ENCODE data around the gene PRIMA1.
"Not testable (repeated sequence)": the region's sequence is repeated elsewhere in the genome, so short reads cannot be mapped to it uniquely, and the experiment has no call there.

The PRIMA1 gene

GRCh38 chr14:93788293-93788542, at the start of gene PRIMA1:
Gene PRIMA1 (minus strand): TSS chr14:93788485. CDS start chr14:93787718, 767 bp downstream.
- Mint-ChIP-seq H3K27ac (no peak within 1 kb of the TSS), H3K9me3 (no peaks in the 10 kb centered on the region), H3K4me1 (ENCODE audit: low read depth) (peaks cover 4% of the 10 kb centered on the region), H3K36me3 (ENCODE audit: low read depth) (no peaks in the 10 kb centered on the region), H3K4me3 (no peak within 1 kb of the TSS), H3K27me3 (ENCODE audit: low read depth) (peaks cover 73% of the 10 kb centered on the region)

- no peaks in the 10 kb centered on the region for H3K4me1 Mint-ChIP-seq (ENCODE audit: low read depth)
- no peaks in the 10 kb centered on the region for H3K36me3 Mint-ChIP-seq (ENCODE audit: low read depth)
- no peak overlapping the region for H3K4me3 Mint-ChIP-seq
- H3K9me3 Mint-ChIP-seq, result peaks cover 9% of the 10 kb centered on the region
- H3K27me3 Mint-ChIP-seq (ENCODE audit: low read depth), result peaks cover 4% of the 10 kb centered on the region
- no peak overlapping the region for H3K27ac Mint-ChIP-seq
Measured at GRCh38 chr14:93834699-93835371, 46.5 kb upstream of the PRIMA1 start.

GRCh38 chr14:93832665-93833064, 44.4 kb upstream of the PRIMA1 start:
- Mint-ChIP-seq H3K9me3 (peaks cover 9% of the 10 kb centered on the region), H3K4me1 (ENCODE audit: low read depth) (no peaks in the 10 kb centered on the region), H3K27ac (no peak overlapping the region), H3K27me3 (ENCODE audit: low read depth) (peaks cover 6% of the 10 kb centered on the region), H3K4me3 (no peak overlapping the region), H3K36me3 (ENCODE audit: low read depth) (no peaks in the 10 kb centered on the region)

- H3K4me3 Mint-ChIP-seq, result no peak overlapping the region
- no peaks in the 10 kb centered on the region for H3K4me1 Mint-ChIP-seq (ENCODE audit: low read depth)
- no peaks in the 10 kb centered on the region for H3K36me3 Mint-ChIP-seq (ENCODE audit: low read depth)
- H3K27ac Mint-ChIP-seq, result no peak overlapping the region
- H3K9me3 Mint-ChIP-seq, result peaks cover 9% of the 10 kb centered on the region
- peaks cover 6% of the 10 kb centered on the region for H3K27me3 Mint-ChIP-seq (ENCODE audit: low read depth)
Measured at GRCh38 chr14:93832081-93832480, 43.8 kb upstream of the PRIMA1 start.

- H3K36me3 Mint-ChIP-seq (ENCODE audit: low read depth), result no peaks in the 10 kb centered on the region
- peaks cover 3% of the 10 kb centered on the region for H3K9me3 Mint-ChIP-seq
- no peaks in the 10 kb centered on the region for H3K4me1 Mint-ChIP-seq (ENCODE audit: low read depth)
- no peak overlapping the region for H3K27ac Mint-ChIP-seq
- peaks cover 10% of the 10 kb centered on the region for H3K27me3 Mint-ChIP-seq (ENCODE audit: low read depth)
- no peak overlapping the region for H3K4me3 Mint-ChIP-seq
Measured at GRCh38 chr14:93830753-93831461, 42.6 kb upstream of the PRIMA1 start.

- H3K27ac Mint-ChIP-seq, result no peak overlapping the region
- no peaks in the 10 kb centered on the region for H3K9me3 Mint-ChIP-seq
- peaks cover 10% of the 10 kb centered on the region for H3K27me3 Mint-ChIP-seq (ENCODE audit: low read depth)
- no peaks in the 10 kb centered on the region for H3K36me3 Mint-ChIP-seq (ENCODE audit: low read depth)
- H3K4me1 Mint-ChIP-seq (ENCODE audit: low read depth), result no peaks in the 10 kb centered on the region
- no peak overlapping the region for H3K4me3 Mint-ChIP-seq
Measured at GRCh38 chr14:93829839-93830481, 41.7 kb upstream of the PRIMA1 start.

GRCh38 chr14:93825235-93825553, 36.9 kb upstream of the PRIMA1 start:
- Mint-ChIP-seq H3K36me3 (ENCODE audit: low read depth) (no peaks in the 10 kb centered on the region), H3K4me1 (ENCODE audit: low read depth) (no peaks in the 10 kb centered on the region), H3K27ac (no peak overlapping the region), H3K9me3 (no peaks in the 10 kb centered on the region), H3K27me3 (ENCODE audit: low read depth) (peaks cover 10% of the 10 kb centered on the region), H3K4me3 (no peak overlapping the region)

- no peaks in the 10 kb centered on the region for H3K36me3 Mint-ChIP-seq (ENCODE audit: low read depth)
- no peak overlapping the region for H3K4me3 Mint-ChIP-seq
- no peaks in the 10 kb centered on the region for H3K9me3 Mint-ChIP-seq
- peaks cover 5% of the 10 kb centered on the region for H3K27me3 Mint-ChIP-seq (ENCODE audit: low read depth)
- no peaks in the 10 kb centered on the region for H3K4me1 Mint-ChIP-seq (ENCODE audit: low read depth)
- H3K27ac Mint-ChIP-seq, result no peak overlapping the region
Measured at GRCh38 chr14:93824518-93825234, 36.4 kb upstream of the PRIMA1 start.

- Mint-ChIP-seq H3K4me3 (no peak overlapping the region), H3K27me3 (ENCODE audit: low read depth) (peaks cover 4% of the 10 kb centered on the region), H3K9me3 (no peaks in the 10 kb centered on the region), H3K4me1 (ENCODE audit: low read depth) (no peaks in the 10 kb centered on the region), H3K27ac (no peak overlapping the region), H3K36me3 (ENCODE audit: low read depth) (no peaks in the 10 kb centered on the region)
Measured at GRCh38 chr14:93824076-93824475, 35.8 kb upstream of the PRIMA1 start.

- Mint-ChIP-seq H3K36me3 (ENCODE audit: low read depth) (no peaks in the 10 kb centered on the region), H3K27me3 (ENCODE audit: low read depth) (peaks cover 7% of the 10 kb centered on the region), H3K4me1 (ENCODE audit: low read depth) (no peaks in the 10 kb centered on the region), H3K27ac (no peak overlapping the region), H3K9me3 (peaks cover 3% of the 10 kb centered on the region), H3K4me3 (no peak overlapping the region)
Measured at GRCh38 chr14:93821051-93821450, 32.8 kb upstream of the PRIMA1 start.

- Mint-ChIP-seq H3K36me3 (ENCODE audit: low read depth) (peaks cover under 1% of the 10 kb centered on the region), H3K4me3 (no peak overlapping the region), H3K4me1 (ENCODE audit: low read depth) (no peaks in the 10 kb centered on the region), H3K27me3 (ENCODE audit: low read depth) (peaks cover 17% of the 10 kb centered on the region), H3K9me3 (peaks cover 18% of the 10 kb centered on the region), H3K27ac (no peak overlapping the region)
Measured at GRCh38 chr14:93818857-93819256, 30.6 kb upstream of the PRIMA1 start.

- H3K27me3 Mint-ChIP-seq (ENCODE audit: low read depth), result peaks cover 13% of the 10 kb centered on the region
- no peak overlapping the region for H3K27ac Mint-ChIP-seq
- peaks cover 3% of the 10 kb centered on the region for H3K36me3 Mint-ChIP-seq (ENCODE audit: low read depth)
- no peak overlapping the region for H3K4me3 Mint-ChIP-seq
- H3K9me3 Mint-ChIP-seq, result peaks cover 28% of the 10 kb centered on the region
- H3K4me1 Mint-ChIP-seq (ENCODE audit: low read depth), result peaks cover 10% of the 10 kb centered on the region
Measured at GRCh38 chr14:93811676-93812075, 23.4 kb upstream of the PRIMA1 start.

- no peak overlapping the region for H3K27ac Mint-ChIP-seq
- H3K9me3 Mint-ChIP-seq, result peaks cover 28% of the 10 kb centered on the region
- H3K4me3 Mint-ChIP-seq, result no peak overlapping the region
Measured at GRCh38 chr14:93811020-93811419, 22.7 kb upstream of the PRIMA1 start.

GRCh38 chr14:93809491-93810420, 21.5 kb upstream of the PRIMA1 start:
- H3K27ac Mint-ChIP-seq; H3K36me3 Mint-ChIP-seq (ENCODE audit: low read depth); H3K4me3 Mint-ChIP-seq; H3K4me1 Mint-ChIP-seq (ENCODE audit: low read depth); H3K27me3 Mint-ChIP-seq (ENCODE audit: low read depth): not testable (repeated sequence)
- peaks cover 19% of the 10 kb centered on the region for H3K9me3 Mint-ChIP-seq

More at GRCh38 chr14:93811020-93811419, 22.7 kb upstream of the PRIMA1 start:
- peaks cover 10% of the 10 kb centered on the region for H3K4me1 Mint-ChIP-seq (ENCODE audit: low read depth)
- H3K27me3 Mint-ChIP-seq (ENCODE audit: low read depth), result peaks cover 13% of the 10 kb centered on the region
- peaks cover 3% of the 10 kb centered on the region for H3K36me3 Mint-ChIP-seq (ENCODE audit: low read depth)

Measured in T-helper 1 cell treated with Interleukin-12 subunit alpha and Interleukin-12 subunit beta and Interleukin-4 antibody, amounts not matched to agents 30 μg/mL and 1 μg/mL, for 36 hours (primary cell).